IPS-NIHi11 (cell line): ENCODE measurements around the gene MYRF.

Source experiments
- DNase-seq: peaks from one replicate; pipeline ENCODE4 v3.0.0; 2012; ENCODE audit warnings: mixed read lengths, low spot score

Gene MYRF

GRCh38 chr11:61817471-61818202 lies 65.2 kb downstream of the MYRF start:
- DNase-seq, result no peak

GRCh38 chr11:61820174-61820573 lies 67.7 kb downstream of the MYRF start:
- no peak for DNase-seq

- peak; percentile 30 for DNase-seq
Measured at GRCh38 chr11:61826930-61827570, 74.6 kb downstream of the MYRF start.

- DNase-seq, result peak; percentile 87
Measured at GRCh38 chr11:61827571-61828378, 75.3 kb downstream of the MYRF start, which contains the start of gene FADS2. Gene FADS2 (plus strand): TSS chr11:61828300. CDS start chr11:61828391, 91 bp downstream.

- no peak for DNase-seq
Measured at GRCh38 chr11:61828379-61828628, 75.9 kb downstream of the MYRF start.

GRCh38 chr11:61828629-61829407 lies 76.4 kb downstream of the MYRF start:
- DNase-seq, result peak; percentile 73

GRCh38 chr11:61829806-61830205 lies 77.4 kb downstream of the MYRF start:
- no peak for DNase-seq

GRCh38 chr11:61830237-61831105 lies 78.0 kb downstream of the MYRF start:
- no peak for DNase-seq

GRCh38 chr11:61832207-61832606 lies 79.8 kb downstream of the MYRF start:
- DNase-seq, result no peak

- DNase-seq, result no peak
Measured at GRCh38 chr11:61832754-61833153, 80.3 kb downstream of the MYRF start.

- DNase-seq, result no peak
Measured at GRCh38 chr11:61833471-61833870, 81.0 kb downstream of the MYRF start.

GRCh38 chr11:61833926-61834277 lies 81.5 kb downstream of the MYRF start:
- DNase-seq, result no peak

- peak; percentile 36 for DNase-seq
Measured at GRCh38 chr11:61834278-61835048, 82.0 kb downstream of the MYRF start.

- DNase-seq, result no peak
Measured at GRCh38 chr11:61836193-61836592, 83.8 kb downstream of the MYRF start.

- no peak for DNase-seq
Measured at GRCh38 chr11:61837411-61838005, 85.1 kb downstream of the MYRF start.
